NCI-H446 treated with DMSO at 0.1 percent for 48 hours (cell line): ENCODE measurements around the gene B4GAT1.
"Not testable (repeated sequence)": the region's sequence is repeated elsewhere in the genome, so short reads cannot be mapped to it uniquely, and the experiment has no call there.

ENCODE experiments used
- DNase-seq: peaks from one replicate; lab custom pipeline; 2025; lab: John Stamatoyannopoulos, UW

B4GAT1 gene

DNA sequence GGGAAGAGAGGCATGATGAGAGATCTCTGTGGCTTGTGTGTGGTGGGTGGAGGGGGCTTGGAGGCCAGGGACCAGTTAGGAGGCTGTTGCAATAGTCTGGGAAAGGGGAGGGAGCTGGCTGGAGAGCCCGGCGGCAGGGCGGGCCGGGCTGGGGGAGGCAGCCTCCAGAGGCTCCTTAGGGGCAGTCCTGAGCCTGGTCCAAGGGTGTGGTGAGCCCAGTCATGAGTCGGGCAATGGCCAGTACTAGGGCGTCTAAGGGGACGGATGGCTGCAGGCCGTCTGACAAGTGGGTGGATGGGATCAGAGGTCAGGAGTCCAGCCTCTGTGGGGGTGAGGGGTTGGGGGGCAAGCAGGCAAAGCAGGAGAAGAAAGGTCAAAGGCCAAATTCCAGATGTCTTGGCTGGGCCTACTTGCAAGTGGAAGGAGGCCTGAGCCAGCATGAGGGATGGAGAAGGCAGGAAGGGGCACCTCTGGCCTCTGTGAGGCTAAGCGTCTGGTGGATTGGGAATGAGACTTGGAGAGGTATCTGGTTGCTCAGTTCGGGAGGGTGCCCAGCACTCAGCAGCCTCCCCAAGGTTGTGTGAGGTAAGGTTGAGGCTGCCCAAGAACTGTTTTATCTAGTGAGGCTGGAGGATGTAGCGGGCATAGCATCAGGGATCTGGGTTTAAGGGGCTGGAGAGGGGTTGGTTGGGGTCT, 24.5 kb downstream of the B4GAT1 start:
- DNase-seq, result no peak

DNA sequence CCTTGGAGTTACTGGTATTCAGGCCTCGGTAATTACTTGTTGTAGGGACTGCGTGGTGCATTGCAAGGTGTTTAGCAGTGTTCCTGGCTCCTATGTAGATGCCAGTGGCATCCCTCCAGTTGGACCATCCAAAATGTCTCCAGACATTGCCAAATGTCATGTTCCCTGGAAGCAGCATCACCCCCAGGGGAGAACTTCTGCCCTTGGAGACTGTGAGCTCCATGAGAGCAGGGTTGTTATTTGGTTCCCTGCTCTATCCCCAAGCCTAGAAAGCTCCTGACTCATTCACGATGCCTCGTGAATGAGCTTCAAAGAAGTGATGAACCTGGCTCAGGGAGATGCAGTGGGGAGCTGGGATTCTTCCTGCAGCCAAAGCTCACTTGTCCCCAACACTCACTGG, 25.8 kb downstream of the B4GAT1 start:
- no peak for DNase-seq

DNA sequence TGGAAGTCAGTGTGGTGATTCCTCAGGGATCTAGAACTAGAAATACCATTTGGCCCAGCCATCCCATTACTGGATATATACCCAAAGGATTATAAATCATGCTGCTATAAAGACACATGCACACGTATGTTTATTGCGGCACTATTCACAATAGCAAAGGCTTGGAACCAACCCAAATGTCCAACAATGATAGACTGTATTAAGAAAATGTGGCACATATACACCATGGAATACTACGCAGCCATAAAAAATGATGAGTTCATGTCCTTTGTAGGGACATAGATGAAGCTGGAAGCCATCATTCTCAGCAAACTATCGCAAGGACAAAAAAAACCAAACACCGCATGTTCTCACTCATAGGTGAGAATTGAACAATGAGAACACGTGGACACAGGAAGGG, 26.7 kb downstream of the B4GAT1 start:
- DNase-seq, result not testable (repeated sequence)

DNA sequence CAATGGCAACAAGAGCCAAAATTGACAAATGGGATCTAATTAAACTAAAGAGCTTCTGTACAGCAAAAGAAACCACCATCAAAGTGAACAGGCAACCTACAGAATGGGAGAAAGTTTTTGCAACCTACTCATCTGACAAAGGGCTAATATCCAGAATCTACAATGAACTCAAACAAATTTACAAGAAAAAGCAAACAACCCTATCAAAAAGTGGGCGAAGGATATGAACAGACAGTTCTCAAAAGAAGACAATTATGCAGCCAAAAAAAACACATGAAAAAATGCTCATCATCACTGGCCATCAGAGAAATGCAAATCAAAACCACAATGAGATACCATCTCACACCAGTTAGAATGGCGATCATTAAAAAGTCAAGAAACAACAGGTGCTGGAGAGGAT, 27.1 kb downstream of the B4GAT1 start:
- not testable (repeated sequence) for DNase-seq

DNA sequence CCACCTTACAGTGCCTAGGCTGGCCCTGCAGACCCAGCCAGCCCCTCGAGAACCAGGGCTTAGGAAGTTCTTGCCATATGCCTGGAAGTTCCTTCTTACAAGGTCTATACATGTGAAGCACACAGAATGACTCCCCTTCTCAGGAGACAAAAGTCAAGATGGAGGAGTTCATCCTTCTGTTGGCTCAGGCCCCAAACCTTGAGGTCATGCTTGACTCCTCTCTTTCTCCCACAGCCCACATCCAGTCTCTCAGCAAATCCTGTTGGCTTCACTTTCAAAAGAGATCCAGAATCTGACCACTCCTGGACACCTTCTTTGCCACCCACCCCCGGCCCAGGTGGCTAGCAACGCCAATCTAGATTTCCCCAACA, 28.8 kb downstream of the B4GAT1 start:
- DNase-seq, result no peak

DNA sequence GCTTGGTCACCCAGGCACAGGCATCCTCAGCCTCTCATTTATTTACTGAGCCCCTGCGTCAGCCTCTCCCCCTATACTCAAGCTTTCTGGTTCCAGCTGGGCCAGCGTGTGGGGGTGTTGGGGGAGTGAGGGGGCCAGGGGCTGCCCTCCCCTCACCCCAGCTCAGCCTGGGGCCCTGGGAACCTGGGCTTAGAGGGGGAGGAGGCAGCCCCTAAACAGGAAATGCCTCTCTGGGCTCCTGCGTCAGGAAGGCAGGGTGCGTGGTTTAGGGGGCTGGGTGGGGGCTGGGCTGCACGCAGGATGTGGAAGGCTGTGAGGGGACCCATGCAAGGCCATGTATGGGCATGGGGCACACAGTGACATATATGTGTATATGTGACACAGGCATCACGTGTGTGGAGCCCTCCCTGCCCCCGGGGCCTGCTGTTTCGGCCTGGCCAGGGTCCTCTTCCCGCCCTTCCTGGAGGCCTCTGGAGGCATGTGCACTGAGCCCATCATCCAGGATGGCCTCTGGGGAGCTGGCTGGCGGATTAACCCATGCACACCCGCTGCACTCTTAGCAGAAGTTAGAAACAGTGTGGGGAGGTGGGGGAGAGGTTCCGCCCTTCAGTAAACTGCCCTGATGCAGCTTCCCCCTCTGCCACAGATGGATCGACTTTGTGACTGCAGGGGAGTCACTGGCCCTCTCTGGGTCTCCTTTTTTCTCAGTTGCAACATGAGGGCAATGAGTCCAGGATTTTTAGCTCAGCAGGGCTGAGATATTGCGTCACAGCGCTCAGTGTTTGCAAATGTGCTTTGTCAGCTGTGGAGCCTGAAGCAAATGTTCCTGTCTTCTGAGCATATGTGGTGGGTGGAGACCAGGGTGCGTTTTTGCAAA, 29.5 kb downstream of the B4GAT1 start:
- no peak for DNase-seq

DNA sequence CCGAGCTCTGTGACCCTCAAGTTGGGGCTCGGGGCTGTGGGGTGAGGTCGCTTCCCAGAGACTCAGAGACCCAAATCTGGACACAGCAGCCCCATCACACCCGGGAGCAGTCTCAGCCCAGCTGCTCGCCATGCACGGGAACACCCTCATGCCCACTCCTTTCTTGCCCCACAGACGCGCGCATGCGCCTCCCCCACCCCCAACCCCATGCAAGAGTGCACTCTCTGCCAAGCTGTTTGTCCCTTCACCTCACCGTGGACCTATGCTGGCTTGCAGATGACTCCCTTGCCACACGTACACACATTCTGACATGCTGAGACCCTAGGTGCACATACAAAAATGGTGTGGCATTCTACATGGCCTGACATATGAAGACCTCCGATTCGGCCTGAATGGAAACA, 30.1 kb downstream of the B4GAT1 start:
- no peak for DNase-seq

DNA sequence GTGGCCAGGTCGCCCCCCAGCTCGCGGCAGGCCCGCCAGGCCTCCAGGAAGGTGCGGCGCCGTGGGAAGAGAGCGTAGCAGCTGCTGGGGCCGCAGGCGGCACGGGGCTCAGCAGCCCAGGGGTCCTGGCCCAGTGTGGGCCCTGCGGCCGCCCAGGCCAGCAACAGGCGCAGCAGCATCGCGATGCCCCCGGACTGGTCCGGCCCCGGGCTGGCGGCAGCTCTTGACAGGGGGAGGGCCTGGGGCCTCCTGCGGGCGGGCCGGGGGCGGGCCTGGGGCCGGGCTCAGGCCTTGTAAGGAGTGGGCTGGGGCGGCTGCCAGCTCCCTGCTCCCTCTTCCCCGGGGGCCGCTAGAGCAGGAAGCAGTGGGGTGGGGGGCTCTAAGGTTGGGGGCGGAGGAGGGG, 30.6 kb downstream of the B4GAT1 start, which contains the start of gene CD248:
TSS of gene CD248 (minus strand) at position 196 of the 403 bp plus-strand sequence. CDS start at position 179, 17 bp downstream.
- no peak for DNase-seq

DNA sequence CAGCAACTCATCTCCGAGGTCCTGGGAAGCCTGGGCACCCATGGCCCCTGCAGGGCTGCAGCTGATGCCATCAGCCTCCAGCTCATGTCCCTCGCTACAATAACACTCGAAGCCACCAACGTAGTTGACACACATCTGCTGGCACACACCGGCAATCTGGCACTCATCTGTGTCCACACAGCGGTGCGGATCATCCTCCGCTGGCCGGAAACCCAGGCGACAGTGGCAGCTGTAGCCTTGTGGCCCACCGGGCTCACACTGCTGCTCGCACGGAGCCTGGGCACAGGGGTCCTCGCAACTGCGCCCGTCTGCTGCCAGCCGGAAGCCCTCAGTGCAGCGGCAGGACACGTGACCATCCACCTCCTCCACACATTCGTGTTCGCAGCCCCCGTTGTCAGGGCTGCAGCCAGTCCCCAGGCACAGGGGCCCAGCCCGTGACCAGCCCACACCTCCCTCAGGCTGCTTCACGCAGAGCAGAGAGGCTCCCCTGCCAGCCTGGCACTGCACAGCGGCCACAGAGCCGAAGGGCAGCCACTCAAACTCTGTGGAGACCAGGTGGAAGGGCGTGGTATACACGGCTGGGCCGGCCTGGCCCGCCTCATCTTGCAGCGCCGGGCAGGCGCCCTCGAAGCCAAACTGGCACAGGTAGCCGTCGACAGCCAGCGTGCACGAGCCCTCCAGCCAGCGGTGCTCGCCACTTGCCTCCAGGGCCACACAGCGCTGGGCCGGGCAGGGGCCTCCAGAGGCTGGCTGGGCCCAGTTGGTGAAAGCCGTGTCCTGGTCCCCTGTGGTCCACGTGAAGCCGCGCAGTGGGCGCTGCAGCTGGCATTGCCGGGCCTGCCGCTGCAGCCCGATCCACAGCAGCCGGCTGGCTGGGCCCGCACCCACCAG, 31.3 kb downstream of the B4GAT1 start:
- no peak for DNase-seq

DNA sequence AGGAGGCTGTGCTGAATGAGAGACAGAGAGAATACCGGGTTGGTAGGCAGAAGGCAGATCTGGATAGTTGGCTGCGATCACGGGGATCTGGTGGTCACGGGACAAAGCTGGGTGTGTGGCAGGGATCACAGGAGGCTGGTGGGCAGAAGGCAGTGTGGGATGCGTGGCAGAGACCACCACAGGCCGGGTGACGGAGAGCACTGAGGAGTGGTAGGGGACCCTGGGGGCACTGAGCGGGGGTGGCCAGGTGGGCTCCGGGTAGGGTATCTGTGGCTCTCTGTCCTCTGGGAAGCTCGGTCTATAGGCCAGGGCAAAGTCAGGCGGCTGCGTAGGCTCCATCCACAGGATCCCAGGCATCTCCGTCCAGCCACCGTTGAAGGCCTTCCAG, 31.9 kb downstream of the B4GAT1 start:
- DNase-seq, result no peak

DNA sequence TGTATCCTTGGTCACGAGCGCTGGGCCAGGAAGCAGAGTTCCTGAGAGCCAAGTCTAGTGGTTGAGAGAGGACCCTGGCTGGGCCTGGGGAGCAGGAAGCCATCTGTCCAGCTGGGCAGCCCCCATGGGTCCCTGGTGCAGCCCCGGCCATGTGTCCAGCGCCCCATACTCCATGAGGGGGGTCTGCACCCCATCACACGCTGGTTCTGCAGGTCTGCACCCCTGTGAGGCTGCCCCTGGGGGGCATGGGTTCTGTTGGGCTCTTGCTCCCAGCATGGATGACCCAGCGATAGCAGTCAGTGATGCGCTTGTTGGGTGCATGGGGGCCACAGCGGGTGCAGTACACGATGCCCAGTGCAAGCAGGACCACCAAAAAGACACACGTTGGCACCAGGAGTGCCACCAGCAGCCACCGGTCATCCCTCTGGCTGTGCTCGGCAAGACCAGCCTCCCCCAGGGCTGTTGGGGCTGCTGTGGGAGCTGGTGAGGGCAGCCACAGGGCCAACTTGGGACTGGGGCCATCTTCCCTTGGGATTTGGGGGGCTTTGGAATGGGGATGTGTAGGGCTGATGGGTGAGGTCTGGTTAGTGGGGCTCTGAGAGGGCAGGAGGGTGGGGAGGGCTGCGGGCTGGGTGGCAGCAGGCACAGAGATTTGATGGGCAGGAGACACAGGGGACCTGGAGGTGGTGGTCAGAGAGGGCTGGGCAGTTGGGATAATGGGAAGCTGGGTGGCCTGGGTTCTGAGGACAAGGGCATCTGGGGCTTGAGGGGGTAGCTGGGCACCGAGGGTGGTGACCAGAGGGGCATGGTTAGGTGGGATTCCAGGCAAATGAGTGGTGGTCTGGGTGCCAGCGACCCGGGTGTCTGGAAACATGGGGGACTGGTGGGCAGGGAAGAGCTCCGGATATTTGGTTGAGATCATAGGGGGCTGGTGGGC, 32.6 kb downstream of the B4GAT1 start:
- no peak for DNase-seq

DNA sequence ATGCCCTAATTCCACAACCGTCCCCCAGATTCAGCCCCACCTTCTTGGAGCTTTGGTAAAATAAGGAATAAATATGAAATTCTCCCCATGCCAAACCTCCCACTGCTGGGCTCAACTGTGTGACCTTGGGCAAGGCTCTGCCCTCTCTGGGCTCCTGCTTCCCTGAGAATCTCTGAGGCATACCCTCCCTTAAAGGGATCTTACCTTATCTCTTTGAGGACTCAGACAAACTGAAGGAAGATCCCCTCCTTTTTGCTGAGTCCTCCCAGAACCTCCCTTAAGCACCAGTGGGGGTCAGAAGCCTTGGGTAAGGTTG, 33.3 kb downstream of the B4GAT1 start:
- DNase-seq, result no peak

DNA sequence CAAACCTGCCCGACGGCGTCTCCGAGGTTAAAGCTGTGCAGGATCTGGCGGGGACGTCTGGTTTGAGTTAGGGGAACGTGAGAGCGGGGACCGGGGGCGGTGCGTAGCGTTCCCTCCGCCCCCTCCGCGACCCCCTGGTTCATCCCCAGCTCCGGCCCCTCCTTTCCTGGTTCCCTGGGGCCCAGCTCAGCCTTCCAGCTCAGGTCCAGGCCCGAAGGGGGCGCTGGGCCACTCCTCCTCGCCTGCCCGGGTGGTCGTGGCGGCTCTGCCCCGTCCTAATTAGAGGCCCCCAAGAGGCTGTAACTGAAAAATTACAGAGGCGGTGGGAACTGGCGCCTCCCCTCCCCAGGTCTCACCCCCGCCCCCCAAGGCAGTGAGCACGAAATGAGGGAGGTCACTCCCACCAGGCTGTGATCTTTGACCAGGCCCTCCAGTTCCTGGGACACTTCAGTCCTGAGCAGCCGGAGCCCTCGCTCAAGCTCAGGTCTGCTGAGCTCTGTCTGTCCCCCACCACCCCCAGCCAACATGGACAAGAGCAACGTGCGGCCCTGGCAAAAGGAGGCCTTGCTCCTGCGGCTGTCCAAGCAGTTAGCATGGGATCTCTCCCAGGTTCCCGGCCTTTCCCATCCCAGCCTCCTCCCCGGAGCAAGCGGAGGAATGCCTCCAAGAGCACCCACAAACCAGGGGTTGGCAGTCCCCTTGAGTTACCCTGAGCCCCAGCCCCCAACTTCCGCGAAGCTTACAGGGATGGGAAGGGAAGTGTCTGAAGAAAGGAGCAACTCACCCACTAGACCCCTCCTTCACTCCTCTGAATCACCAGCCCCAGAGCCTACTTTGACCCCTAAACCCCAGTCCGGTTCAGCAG, 33.9 kb downstream of the B4GAT1 start:
- DNase-seq, result no peak

DNA sequence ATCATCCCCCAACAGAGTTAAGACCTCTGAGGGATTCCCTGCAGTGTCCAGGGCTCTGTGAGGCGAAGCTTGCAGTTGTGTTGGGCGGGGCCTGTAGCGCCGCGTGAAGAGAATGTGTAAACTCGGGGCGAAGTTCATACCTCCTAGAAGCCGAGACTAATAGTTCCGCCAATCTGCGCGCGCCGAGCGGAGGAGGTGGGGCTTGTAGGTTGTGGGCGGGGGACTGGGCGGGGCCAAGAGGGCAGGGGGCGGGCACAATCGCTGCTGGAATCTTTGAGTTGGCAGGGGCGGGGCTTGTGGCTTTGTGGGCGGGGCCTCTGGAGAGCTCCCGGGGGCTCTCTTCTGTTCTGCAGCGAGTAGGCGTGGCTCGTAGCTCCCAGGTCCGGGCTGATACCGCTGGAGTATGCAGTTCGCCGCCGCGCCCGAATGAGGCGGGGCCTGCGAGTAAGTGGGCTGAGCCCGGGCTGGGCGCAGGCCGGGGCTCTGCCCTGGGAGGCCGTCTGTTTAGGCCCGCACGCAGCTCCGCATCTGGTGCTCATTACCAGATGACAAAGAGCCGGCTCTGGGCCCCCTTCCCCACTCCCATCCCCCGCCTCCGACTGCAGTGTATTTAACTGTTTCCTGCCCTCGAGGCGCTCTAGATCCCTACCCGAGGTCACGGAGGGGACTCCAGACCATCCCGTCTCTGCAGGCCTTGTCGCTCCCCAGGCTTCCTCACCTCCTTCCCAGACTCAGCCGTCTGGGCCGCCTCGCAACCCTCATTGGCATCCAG, 34.7 kb downstream of the B4GAT1 start:
- peak; percentile 93 for DNase-seq

DNA sequence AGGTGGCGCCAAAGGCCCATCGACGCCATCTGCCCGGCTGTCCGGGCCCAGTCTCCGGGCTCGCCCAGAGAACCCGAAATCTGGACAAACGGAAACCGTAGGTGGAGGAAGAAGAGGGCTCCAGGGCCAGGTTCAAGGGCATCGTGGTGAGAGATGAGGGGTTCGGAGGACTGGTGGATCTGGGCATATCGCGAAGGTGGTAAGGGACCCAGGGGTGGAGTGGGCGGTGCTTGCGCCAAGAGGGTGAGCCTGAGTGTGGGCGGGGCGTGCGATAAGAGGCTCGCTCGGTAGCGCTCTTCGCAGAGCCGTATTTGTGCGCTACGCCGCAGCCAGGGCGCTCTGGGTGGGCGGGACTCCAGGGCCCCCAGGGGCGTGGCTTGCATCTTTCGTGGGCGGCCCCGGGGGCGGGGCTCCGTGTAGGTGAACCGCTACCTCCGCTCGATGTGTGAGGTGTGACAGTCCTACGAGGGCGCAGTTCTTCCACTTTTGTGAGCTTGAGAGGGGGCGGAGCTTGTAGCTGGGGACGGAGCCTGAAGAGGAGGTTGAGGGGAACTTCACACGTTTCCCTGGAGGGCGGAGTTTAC, 35.4 kb downstream of the B4GAT1 start:
- DNase-seq, result peak; percentile 81

DNA sequence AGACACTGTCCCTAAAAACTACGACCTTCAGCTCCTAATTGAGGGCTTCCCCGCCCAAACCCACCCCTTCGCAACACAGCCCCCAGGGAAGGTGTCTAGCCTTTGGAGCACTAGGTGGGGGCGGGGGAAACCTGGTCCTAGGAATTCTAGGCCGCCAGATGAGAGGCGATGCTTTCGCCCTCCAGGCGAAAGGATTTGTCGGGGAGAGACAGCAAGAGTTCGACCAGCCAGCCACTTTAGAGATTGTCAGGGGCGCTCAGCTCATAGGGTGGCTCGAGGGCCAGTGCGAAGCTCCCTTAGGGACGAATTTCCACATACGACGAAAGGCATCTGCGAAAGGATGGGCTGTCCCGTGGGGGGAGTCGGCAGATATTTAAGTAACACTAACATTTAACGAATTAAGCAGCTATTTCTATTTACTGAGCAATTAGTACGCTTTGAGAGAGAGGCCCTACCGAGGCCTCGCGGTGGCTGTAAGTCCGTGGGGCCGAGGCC, 35.9 kb downstream of the B4GAT1 start:
- DNase-seq, result no peak

DNA sequence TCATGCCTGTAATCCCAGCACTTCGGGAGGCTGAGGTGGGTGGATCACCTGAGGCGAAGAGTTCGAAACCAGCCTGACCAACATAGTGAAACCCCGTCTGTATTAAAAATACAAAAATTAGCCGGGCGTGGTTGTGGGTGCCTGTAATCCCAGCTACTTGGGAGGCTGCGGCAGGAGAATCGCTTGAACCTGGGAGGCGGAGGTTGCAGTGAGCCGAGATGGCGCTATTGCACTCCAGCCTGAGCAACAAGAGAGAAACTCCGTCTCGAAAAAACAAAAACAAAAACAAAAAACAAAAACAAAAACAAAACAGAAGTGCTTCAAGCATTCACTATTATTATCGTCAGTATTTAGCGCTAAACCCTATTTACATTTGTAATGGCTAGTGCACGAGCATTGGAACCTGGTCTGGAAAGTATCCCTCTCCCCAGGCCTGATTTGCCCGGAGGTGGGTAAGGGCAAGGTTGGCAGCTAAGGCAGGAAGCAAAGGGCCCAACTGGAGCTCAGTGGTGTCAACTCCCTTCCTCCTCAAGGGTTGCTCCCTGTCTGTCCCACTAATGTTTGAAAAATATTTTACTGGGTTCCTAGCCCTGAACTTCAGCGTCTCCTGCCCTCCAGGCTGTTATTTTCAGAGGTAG, 36.5 kb downstream of the B4GAT1 start:
- DNase-seq, result not testable (repeated sequence)

DNA sequence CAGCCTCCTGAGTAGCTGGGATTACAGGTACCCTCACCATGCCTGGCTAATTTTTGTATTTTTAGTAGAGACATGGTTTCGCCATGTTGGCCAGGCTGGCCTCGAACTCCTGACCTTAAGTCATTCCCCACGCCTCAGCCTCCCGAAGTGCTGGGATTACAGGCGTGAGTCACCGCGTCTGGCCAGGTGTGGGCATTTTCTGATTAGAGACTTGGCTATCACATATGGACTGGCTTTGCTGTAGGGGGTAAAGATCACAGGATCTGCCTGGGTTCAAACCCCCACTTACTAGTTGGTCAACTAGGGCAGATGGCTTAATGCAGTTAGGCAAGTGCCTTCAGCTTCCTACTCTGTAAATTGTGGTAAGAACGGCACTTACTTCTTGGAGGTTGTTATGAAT, 37.1 kb downstream of the B4GAT1 start:
- no peak for DNase-seq

DNA sequence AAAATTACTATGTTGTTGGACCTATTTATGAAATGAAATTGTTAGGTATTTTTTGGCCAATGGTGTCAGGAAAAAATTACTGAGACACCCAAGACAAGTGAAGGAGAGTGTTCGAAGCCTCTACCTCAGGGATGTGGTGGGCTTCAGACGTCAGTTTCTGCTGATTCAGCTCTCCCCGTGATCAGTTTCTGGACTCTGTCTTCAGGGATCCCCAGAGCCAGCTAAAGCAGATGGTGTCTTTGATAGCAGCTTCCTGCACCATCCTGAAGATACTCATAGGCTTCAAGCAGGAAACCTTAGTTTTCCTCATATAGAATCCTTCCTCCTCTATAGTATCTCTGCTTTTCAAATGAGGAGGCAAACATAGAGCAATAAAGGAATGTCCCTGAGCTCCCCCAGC, 38.0 kb downstream of the B4GAT1 start:
- DNase-seq, result no peak
